NOMO-1 treated with DMSO at 0.1 percent for 48 hours (cell line): Measurements from ENCODE around the gene CREBL2.

ENCODE experiments used
- DNase-seq: peaks from one replicate; lab custom pipeline; 2025; ENCODE audit not compliant: unreplicated experiment; lab: John Stamatoyannopoulos, UW

Gene CREBL2

DNA sequence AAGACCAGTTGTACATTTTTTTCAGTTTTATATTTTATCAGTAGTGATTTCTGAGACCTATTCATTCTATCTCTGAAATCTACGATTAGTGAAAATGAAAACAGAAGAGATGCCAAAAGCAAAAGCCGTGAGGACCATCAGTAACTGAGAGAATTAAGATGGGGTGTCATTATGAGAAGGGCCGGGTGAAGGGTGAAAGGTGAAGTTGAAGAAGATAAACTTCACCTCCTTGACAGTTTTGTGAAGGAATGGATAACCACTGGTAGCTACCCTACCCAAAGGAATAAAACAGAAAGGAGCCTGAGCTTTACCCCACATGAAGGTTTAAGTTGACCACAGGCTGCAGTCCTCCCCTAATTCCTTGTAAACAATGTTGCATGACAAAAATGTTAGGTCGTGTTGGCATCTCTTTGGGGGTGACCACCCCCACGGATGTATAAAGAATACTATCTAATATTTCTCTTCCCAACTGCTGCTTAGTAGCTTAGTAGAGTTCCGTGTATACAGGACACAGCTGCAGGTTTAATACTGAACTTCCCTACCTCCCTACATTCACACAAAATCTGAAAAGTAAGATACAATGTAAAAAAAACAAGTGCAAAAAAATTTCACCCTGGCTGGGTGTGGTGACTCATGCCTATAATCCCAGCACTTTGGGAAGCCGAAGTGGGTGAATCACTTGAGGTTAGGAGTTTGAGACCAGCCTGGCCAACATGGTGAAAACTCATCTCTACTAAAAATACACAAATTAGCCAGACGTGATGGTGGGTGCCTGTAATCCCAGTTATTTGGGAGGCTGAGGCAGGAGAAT, 60.4 kb downstream of the CREBL2 start:
- DNase-seq, result no peak

DNA sequence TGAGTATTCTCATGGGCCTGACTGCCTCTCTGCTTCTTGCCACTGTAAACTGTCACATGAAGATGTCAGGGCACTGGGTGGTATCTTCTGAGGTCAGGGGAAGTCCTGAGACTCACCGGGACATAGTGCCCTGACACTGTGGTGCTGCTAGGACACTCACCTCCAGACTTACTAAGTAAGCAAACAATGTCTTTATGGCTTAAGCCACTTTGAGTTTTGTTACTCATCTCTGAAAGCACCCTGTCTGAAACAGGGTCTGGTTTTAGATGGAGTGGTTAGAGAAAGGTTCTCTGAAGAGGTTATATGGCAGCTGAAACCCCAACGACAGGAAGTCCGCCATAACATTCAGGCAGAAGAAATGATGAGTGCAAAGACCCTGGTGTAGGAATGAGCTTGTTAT, 61.6 kb downstream of the CREBL2 start:
- no peak for DNase-seq

DNA sequence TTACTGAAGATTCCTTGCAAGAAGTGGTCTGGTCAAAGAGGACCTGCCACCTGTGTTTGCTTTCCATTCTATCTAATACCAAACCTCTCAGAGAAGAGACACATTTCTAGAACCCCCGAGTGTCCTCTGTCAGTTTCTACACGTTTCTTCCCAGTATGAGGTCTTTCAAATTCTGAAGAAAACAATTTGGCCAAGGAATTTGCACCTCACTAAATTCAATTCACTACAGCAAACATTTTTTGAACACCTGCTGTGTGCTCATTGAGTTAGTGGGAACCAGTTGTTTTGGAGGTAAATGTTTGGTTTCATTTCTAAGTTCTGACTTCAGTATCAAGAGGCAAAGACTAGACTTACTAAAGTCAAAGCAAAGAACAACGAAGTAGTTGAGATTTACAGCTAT, 64.9 kb downstream of the CREBL2 start:
- DNase-seq, result no peak

DNA sequence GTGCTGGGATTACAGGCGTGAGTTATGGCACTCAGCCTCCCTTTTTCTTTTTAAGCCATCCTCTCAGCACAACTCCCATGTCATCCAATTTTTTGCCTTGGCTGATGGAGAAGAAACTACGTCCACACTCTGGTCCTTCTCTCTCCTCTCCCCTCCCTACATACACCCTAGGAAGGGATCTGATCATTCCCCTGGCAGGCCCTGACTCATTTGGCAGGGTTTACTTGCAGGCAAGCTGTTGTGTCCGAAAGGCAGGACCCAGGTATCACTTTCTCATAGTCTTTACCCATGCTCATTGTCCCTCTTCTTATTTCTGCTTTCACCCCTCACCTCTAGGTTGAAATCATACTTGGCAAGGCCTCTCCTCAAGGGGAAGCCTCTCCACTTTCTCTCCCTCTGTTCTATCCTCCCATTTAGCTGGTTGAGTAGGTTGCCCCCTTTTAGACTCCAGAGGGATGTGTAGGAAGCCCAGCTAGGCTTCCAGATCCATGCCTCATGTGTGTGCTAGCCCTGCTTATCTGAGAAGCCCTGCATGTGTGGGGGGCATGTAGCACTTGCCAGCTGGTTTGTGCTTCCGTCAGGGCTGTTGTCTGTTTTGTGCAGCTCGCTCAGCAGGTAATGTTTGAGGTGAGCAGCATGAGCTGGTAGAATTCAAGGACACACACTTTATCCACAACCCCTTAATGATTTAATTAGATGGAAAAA, 69.5 kb downstream of the CREBL2 start:
- DNase-seq, result no peak

DNA sequence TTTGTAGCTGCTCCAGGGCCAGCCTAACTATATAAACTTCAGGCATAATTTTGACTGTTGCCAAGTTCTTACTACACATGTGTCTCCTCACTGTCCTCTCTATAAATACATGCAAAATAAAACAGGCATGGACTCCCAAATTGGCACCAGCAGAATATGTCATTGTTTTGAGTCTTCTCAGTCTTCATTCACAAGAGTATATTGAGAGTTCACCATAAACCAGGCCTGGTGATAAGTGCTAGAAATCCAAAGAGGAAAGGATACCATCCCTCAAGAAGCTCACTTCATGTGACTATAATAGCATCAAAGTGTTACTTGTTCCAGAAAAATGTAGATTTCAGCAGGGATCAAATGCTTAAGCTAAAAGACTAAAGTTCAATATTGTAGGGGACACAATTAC, 70.6 kb downstream of the CREBL2 start:
- DNase-seq, result no peak

DNA sequence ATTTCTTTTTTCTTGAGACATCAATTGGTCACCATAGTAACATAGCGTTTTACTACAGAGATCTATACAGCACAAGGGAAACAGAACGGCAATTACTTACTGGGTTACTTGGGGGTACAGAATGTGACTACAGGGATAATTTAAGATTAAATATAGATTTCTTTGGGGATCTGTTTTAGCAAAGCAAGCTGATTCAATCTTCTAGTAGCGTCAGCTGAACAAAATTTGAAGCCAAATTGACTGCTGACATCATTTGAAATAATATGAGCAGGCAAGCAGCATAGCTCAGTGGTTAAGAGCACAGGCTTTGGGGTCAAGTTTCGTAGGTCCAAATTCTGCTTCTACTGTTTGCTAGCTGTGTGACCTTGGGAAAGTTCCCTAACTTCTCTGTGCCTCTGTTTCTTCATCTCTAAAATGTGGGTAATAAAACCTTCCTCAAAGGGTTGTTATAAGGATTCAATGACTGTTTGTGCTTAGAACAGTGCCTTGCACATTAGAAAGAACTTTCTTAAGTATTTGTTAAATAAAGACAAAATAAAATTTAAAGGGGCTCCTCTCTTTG, 71.5 kb downstream of the CREBL2 start:
- no peak for DNase-seq

DNA sequence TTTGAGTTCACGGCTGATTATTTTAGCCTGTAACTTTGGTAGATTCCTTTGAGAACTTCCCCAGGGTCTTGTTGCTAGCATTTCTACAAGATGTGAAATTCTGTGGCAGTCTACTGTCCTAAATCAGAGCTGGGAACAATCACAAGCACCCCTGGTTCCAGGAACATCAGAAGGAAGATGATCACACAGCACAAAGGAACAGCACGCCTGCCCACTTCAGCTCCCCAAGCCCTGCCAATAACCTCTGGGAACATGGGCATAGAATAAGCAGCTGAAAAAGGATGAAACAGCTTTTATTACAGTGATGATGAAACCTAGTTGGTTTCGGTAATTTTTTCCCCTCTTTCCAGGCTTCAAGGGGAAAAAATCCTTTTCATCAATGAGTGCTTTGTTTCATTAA, 72.0 kb downstream of the CREBL2 start:
- DNase-seq, result no peak

DNA sequence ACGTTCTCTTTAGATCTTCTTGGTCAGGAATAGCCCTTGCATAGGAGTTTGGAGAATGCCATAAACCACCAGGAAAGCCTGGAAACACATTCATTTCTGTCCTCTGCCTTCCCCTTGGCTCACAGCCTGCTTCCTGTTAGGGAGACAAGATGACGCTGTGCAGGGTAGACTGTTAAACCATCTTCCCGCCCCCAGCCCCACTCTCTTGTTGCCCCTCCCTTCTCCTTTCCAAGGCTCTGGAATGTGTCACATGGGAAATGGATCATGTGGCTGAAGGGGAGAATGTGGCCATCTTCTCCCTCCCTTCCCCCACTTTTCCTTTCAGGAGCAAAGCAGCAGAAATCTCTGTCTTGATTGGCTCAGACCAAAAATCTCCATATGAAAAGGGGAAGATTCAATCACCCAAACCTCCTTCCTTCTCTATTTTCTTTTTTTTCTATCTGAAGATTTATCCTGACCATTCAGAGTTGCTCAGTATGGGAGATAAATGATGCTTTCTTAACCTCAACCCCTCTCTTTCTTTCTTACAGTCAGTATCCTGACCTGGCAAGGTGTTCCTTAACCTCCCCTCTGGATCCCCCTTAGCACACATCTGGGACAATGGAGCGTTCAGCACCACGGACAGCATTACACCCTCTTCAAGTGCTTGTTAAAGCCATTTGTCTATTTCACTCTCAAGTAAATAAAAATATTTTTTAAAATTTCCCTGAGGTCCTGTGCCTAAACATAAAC, 72.9 kb downstream of the CREBL2 start:
- no peak for DNase-seq

DNA sequence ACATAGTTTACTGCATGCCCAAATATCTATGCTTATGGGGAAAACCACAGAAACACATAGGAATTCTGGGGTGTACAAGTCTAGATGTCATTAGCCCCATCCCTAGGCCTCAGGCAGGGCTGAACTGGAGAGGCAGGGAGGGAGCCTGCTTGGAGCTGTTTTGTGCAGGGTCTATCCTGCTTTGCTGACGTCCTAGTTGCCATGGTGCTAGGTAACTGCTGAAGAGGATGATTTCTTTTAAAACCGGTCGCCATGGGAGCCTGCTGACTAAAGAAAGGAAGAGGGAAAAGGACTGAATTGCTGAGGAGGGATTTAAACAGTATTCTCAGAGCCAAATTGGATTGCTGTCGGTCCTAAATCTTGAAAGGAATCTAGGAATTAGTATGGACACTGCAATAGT, 73.6 kb downstream of the CREBL2 start:
- no peak for DNase-seq

DNA sequence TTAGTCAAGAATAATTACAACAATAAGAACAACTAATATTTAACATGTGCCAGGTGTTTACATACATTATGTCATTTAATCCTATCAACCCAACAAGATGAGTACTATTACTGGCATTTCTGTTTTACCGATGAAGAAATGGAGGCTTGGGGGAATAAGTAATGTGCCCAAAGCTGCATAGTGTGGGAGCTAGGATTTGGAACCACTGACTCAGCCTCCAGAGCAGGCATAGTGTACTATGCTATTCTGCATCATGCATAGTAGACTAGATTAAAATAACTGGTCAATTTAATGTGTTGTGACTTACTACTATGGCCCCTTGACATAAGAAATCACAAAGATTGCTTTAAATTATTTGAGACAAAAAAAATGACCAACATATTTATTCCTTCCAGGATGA, 74.8 kb downstream of the CREBL2 start:
- no peak for DNase-seq

DNA sequence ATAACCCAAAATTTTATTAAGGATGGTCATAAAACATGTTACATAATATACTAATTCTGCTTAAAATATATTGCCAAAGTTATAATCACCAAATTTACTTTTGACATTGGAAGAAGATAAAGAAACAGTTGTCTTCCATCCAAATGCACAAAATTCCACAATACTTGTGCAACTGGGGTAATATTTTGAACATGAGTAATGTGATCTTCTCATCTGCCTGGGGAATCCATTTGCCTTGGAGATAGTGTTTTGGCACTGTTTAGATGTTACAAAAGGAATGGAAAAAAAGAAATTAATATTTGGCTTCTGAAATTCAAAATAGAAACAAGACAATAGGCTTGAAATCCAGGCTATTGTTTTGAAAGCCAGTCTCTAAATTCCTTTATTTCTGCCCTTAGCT, 75.2 kb downstream of the CREBL2 start:
- no peak for DNase-seq

DNA sequence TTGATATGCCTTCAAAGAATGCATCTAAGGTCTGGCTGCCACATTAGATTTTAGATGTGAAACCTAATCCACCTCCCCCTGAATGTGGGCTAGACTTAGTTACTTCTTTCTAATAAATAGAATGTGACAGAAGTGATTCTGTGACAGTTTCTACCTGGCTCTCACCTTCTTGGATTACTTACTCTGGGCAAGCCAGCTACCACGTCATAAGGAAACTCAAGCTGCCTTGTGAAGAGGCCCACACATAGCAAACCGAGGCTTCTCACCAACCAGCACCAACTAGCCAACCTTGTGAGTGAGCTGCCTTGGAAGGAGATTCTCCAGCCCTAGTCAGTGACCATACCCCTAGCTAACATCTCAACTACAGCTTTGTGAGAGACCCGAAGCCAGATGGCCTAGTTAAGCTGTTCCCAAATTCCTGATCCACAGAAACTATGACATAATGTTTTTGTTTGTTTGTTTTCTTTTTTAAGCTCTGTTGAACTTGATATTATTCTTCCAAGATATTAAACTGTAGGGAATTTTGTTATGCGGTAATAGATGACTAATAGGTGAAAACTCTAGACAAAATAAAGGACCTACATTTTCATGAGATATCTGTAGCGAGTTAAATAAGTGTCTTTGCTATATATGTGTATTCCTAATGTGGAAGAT, 78.1 kb downstream of the CREBL2 start:
- no peak for DNase-seq

DNA sequence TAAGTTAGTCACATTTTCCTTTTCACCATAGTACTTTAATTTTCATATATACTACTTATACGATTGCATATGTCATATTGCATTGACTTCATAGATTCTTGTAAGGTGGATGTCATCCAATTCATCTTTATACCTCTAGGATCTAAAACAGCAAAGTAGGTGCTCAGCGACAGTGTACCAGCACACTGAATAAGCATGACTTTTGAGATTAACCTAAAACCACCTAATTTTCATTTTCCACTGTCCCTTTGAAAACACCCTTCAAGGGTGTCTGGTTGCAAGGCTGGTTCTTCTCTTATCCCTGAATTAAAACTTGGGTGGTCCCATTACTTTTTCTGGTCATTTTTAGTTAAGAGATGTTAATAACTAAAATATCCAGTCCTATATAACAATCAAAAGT, 79.9 kb downstream of the CREBL2 start:
- no peak for DNase-seq

DNA sequence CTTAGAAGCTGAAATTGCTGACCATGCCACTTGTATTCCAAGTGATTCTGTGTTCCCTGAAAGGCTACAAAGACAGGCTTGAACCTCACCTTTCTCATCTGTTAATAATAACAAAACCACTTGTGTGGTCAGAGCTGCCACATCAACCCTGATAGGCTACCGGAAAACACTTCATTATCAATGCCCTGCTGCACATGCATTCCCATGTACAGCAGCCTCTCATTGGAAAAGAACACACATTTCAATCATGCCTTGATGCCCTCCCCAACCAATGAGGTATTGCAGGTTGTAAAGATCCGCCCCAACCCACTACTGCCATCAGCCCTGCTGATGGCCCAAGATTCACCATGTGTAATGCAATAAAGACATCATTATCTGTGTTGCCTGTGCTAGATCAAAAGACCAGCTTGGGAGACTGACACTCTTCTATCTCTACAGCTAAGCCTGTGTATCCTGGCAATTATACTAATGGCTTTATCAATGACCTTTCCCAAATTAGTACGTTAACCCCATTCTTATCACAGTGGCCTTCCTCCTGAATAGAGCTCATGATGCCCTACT, 81.5 kb downstream of the CREBL2 start:
- DNase-seq, result no peak
